AG10803 (cell line): ENCODE data around the gene DSCAML1.

Experiments used
- DNase-seq: peaks from one replicate; pipeline ENCODE4 v3.0.0; 2010; ENCODE audit warnings: low read depth
- H3K4me3 ChIP-seq: 2 replicates; pipeline ENCODE4 v1.5.1; 2011; ENCODE audit warnings: mild to moderate bottlenecking, low read length, control low read depth
- TF ChIP-seq, protein P1 (sequence below): conservative IDR thresholded peaks from 2 replicates; pipeline ENCODE4 v1.5.1; 2011; ENCODE audit warnings: mild to moderate bottlenecking, low read length, control low read depth, inconsistent platforms

DSCAML1 gene

DNA sequence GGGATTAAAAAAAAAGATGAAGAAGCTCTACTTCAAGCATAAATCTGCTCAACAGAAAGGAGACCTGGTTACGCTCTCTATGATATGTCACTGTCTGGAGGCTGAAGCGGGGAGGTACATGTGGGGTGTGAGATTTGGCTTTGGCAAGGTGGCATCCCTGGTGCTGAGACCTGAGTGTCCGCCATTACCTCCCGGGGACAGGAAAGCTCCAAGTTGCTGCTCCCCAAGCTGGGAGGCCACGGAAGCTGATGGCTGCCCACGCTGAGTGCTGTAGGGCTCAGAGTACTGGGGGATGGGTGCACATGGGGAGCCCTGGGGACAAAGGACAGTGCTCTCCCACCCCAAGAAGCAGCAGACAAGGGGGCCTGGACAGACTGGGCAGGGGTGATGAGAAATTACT is 167.9 kb downstream of the DSCAML1 start:
- DNase-seq = no peak
- H3K4me3 ChIP-seq = no peak overlapping the region
- TF ChIP-seq, protein P1, sequence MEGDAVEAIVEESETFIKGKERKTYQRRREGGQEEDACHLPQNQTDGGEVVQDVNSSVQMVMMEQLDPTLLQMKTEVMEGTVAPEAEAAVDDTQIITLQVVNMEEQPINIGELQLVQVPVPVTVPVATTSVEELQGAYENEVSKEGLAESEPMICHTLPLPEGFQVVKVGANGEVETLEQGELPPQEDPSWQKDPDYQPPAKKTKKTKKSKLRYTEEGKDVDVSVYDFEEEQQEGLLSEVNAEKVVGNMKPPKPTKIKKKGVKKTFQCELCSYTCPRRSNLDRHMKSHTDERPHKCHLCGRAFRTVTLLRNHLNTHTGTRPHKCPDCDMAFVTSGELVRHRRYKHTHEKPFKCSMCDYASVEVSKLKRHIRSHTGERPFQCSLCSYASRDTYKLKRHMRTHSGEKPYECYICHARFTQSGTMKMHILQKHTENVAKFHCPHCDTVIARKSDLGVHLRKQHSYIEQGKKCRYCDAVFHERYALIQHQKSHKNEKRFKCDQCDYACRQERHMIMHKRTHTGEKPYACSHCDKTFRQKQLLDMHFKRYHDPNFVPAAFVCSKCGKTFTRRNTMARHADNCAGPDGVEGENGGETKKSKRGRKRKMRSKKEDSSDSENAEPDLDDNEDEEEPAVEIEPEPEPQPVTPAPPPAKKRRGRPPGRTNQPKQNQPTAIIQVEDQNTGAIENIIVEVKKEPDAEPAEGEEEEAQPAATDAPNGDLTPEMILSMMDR = no peak

DNA sequence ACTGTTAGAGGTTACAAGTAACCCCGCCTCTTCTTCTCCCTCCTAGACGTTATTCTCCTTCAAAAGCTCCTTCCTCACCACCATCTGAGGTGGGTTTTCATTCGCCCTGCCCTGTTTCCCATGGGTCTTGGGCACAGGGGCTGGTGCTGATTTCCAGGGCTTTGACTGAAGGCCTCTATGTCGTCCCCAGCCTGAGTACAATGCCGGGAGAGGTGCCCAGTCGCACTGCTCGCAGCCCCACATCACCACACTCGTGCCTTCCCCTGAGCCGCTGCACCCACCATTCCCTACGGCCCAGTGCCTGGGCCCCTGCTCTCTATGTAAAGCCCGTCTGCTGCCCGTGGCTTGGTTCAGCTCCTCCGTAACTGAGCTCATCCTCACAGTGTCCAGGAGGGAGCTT is 169.8 kb downstream of the DSCAML1 start:
- H3K4me3 ChIP-seq = no peak overlapping the region
- no peak for DNase-seq
- TF ChIP-seq, protein P1 = no peak

DNA sequence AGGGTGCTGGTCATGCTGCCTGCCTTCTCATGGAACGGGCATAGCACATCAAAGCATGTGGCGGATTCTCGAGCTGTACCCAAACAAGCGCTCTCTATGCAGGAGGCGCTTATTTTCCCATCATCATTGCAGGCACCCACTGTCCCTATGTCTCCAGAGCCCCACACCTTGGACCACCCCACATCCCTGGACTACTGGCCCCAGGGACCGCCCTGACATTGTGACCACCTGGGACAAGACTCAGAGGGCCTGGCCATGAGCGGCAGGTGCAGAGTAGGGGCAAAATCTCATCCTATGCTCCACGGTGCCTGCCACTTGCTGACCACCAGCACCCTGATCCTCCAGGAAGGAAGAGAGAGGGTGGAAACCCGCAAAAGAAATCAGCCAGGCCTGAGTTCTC is 170.4 kb downstream of the DSCAML1 start:
- no peak overlapping the region for H3K4me3 ChIP-seq
- DNase-seq = no peak
- TF ChIP-seq, protein P1 = no peak

DNA sequence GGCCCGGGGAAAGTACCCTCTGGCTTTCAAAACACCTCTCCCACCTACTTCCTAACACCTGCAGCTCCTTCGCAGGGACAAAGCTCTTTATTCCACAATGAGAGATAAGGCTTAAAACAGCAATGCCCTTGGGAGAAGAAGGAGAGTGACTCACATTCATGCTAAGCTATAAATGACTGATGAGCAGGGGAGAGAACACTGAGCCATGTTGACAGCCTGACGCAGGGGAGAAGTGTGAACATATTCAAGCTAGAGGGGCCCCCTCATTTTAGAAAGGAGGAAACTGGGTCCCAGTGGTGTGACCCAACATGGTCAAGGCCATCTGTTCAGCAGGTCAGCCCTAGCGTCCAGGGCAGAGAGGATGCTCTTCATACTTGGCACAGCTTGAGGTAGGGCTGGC is 171.8 kb downstream of the DSCAML1 start:
- no peak overlapping the region for H3K4me3 ChIP-seq
- TF ChIP-seq, protein P1 = no peak
- no peak for DNase-seq

DNA sequence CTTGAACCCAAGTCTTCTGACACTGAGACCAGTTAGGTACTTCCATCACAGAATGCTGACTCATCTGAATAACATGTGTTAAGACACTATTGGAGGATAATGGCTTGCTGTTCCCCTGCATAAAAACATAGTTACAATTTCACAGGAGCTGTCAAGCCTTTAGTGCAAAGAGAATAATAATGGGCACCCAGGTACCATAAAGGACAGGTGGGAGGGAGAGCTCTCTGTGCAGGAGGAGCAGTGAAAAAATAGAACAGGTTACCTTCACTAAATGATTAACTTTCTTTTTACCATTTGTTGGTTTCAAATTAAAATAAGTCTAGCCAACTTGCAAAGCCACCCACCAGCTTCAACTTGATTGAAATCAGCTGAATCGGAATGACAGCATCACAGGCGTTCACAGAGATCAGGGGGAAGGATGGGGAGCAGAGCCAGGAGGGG is 173.2 kb downstream of the DSCAML1 start:
- no peak for DNase-seq

DNA sequence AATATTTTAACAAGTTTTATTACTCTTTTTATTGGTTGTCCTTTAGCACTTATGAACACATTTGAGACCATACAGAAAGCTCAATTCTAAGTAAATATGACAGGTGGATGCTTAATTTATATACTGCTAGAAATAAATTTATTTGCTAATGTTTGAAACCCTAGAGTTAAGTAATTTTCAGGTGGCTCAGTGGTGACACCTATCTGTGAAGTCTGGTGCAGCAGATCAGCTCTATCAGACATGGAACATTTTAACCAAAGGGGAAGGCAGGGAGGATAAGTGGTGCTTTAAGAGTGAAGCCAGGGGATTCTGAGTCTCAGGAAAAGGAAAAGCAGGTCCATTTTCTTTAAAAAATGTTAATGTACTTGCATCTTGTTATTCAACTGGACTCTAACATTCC is 175.8 kb downstream of the DSCAML1 start:
- peak; percentile 2 for DNase-seq
- no peak overlapping the region for H3K4me3 ChIP-seq
- TF ChIP-seq, protein P1 = peak; percentile 58

More for the DNA sequence above, 173.2 kb downstream of the DSCAML1 start:
- TF ChIP-seq, protein P1 = no peak
- no peak overlapping the region for H3K4me3 ChIP-seq

DNA sequence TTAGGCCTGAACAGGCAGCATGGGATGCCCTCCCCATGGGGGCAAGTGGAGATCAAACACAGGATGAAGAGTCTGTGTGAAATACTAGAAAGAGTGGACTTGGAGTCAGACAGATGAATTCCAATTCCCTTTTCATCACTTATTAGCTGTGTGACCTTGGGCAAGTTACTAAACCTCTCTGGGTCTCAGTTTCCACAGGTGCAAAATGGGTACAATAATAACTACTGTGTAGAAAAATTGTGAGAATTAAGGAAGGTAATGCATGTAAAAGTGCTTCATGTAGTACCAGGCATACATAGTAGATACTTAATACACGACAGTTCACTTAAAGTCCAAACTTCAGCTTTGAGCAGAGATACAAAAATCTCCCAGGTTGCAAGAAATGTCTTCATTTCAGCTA is 176.4 kb downstream of the DSCAML1 start:
- H3K4me3 ChIP-seq = no peak overlapping the region
- TF ChIP-seq, protein P1 = no peak

More for the DNA sequence above, 176.4 kb downstream of the DSCAML1 start:
- no peak for DNase-seq
